Tibial artery (tissue), 4 donors: ENCODE data around the gene IWS1.

Experiments used
- DNase-seq, 2 donors: peaks; one replicate each; pipeline ENCODE4 v3.0.0-alpha.2; 2019
- H3K27ac ChIP-seq, 2 donors: fragments of 200-600 bp; sonication (generic) in 1 of 2; 1 replicate in 1 of 2; 2 replicates in 1 of 2; pipeline ENCODE4 v1.5.1; 2018 to 2019; ENCODE audit warnings: mild to moderate bottlenecking in 1 of 2
- H3K27me3 ChIP-seq, 2 donors: fragments of 200-600 bp; sonication (generic) in 1 of 2; one replicate each; pipeline versions ENCODE4 v1.5.1 to v1.6.0; 2016 to 2019
- H3K36me3 ChIP-seq, 3 donors: fragments of 200-600 bp; sonication (generic) in 2 of 3; one replicate each; pipeline ENCODE4 v1.5.1; 2016 to 2019; ENCODE audit warnings: mild to moderate bottlenecking in 2 of 3
- H3K4me1 ChIP-seq, 4 donors: fragments of 200-600 bp; sonication (generic) in 2 of 4; 1 replicate in 3 of 4; 2 replicates in 1 of 4; pipeline ENCODE4 v1.5.1; 2016 to 2019
- H3K4me3 ChIP-seq, 2 donors: fragments of 200-600 bp; sonication (generic) in 1 of 2; 1 replicate in 1 of 2; 2 replicates in 1 of 2; pipeline ENCODE4 v1.5.1; 2018 to 2019; ENCODE audit warnings: mild to moderate bottlenecking in 2 of 2
- H3K9me3 ChIP-seq, 3 donors: fragments of 200-600 bp; sonication (generic) in 1 of 3; one replicate each; pipeline ENCODE4 v1.5.1; 2016 to 2019
- CTCF ChIP-seq, 2 experiments: fragments of 200-600 bp in 1 of 2; fragments of 450-650 bp in 1 of 2; IDR thresholded peaks; one replicate each; pipeline ENCODE4 v1.5.1; 2017 to 2019; ENCODE audit warnings: antibody characterized with exemption in 2 of 2, mild to moderate bottlenecking in 1 of 2, moderate library complexity in 1 of 2
- intact Hi-C: fragments of 100-400 bp; cut with DNase I; formaldehyde crosslinking; loops from one replicate; pipeline ENCODE4 v1.15.0; 2023; ENCODE audit warnings: low total_unique reads

The IWS1 gene

GRCh38 chr2:127511917-127512316 is 14.4 kb downstream of the IWS1 start:
- Histone ChIP-seq H3K27ac (no peak overlapping the region), H3K9me3 (no peaks in the 10 kb centered on the region), H3K27me3 (no peaks in the 10 kb centered on the region), H3K36me3 (peaks cover 0 to 11% (median 9%) of the 10 kb centered on the region in 3 donors), H3K4me3 (no peak overlapping the region), H3K4me1 (peaks cover 0 to 55% (median 28%) of the 10 kb centered on the region in 4 donors)
- DNase-seq, result no peak
- no peak for TF ChIP-seq CTCF (IDR thresholded peaks at IDR 0.05)
- intact Hi-C loops, result no loop called here

GRCh38 chr2:127511090-127511695 is 15.1 kb downstream of the IWS1 start:
- DNase-seq, result no peak
- Histone ChIP-seq H3K27ac (no peak overlapping the region), H3K4me1 (peaks cover 0 to 49% (median 24%) of the 10 kb centered on the region in 4 donors), H3K36me3 (peaks cover 0 to 11% (median 9%) of the 10 kb centered on the region in 3 donors), H3K4me3 (no peak overlapping the region), H3K9me3 (no peaks in the 10 kb centered on the region), H3K27me3 (no peaks in the 10 kb centered on the region)
- intact Hi-C loops, result no loop called here
- TF ChIP-seq CTCF (IDR thresholded peaks at IDR 0.05), result no peak

DNA sequence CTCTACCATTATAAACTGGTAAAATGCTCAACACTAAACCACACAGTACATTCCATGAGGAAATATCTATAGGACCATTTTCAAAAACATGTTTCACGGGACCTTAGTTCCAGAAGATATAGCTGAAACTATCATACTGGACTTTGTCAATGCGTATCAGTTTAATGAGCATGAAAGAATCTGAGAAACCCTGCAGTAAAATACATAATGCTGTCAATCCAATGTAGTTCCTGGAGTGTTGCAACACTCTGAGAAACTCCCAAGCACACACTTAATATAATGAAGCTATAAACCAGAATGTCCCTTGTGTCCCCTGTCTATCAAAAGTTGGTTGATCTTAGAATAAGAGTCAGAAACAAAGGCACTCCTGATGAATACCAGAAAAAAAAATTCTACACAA is 16.2 kb downstream of the IWS1 start:
- DNase-seq, result no peak
- intact Hi-C loops, result no loop called here
- Histone ChIP-seq H3K4me1 (peaks cover 0 to 37% (median 20%) of the 10 kb centered on the region in 4 donors), H3K36me3 (peaks cover 4 to 16% (median 14%) of the 10 kb centered on the region in 3 donors), H3K27me3 (no peaks in the 10 kb centered on the region), H3K9me3 (no peaks in the 10 kb centered on the region), H3K27ac (peak overlapping the region in 1 of 2 donors; percentile 5), H3K4me3 (no peak overlapping the region)
- TF ChIP-seq CTCF (IDR thresholded peaks at IDR 0.05), result no peak

DNA sequence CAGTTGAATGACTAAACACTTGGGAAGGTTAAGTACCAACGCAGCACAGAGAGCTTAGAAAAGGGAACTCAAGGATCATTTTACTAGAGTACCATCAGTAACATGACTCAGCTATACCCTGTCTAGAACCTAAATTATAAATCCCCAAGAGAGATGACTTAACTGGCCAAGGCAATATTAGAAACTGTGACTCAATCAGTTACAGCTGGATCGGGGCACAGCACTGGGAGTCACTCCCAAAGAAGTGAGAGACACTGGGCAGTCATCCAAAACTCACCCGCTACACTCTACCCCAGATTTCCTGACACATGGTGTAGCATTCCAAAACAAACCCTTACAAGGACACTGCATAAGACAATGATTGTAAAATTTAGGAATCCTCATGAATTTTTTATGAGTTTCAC is 17.7 kb downstream of the IWS1 start:
- TF ChIP-seq CTCF (IDR thresholded peaks at IDR 0.05), result no peak
- Histone ChIP-seq H3K27me3 (no peaks in the 10 kb centered on the region), H3K36me3 (peaks cover 18% of the 10 kb centered on the region in 3 donors), H3K4me3 (no peak overlapping the region), H3K4me1 (peaks cover 0 to 30% (median 20%) of the 10 kb centered on the region in 4 donors), H3K9me3 (no peaks in the 10 kb centered on the region), H3K27ac (peak overlapping the region; percentile 25 to 31)
- DNase-seq, result peak; percentile 81 to 90
- intact Hi-C loops, result loop anchor here (5.0 kb wide), 1 partner anchor 129 kb away; no protein-coding TSS in a partner anchor

DNA sequence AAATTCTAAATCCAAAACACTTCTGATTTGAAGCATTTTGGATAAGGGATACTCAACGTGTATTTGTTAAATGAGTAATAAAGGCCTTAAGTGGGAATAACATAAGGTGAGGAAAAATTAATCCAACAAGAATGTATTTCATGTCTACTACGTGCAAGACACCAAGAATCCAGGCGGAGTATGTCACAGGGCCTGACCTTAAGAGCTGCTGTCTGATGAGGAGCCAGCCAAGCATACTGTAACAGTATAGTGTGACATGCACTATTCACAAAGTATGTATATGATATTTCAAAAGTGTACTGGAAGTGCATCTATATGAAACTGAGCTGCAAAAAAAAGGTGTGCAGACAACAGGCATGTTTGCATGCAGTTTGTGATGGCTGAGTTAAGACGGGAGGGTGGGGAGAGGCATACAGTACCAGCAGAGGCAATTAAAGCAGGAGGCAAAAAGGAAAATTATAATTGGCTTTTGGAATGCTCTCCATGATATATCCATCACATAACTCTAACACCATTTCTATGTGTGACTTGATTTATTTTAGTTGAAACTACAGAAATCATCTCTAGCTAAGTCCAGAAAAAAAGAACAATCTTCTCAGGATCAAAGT is 18.2 kb downstream of the IWS1 start:
- Histone ChIP-seq H3K4me1 (peaks cover 0 to 27% (median 20%) of the 10 kb centered on the region in 4 donors), H3K4me3 (no peak overlapping the region), H3K27ac (peak overlapping the region in 1 of 2 donors; percentile 25), H3K27me3 (no peaks in the 10 kb centered on the region), H3K36me3 (peaks cover 20 to 22% (median 21%) of the 10 kb centered on the region in 3 donors), H3K9me3 (no peaks in the 10 kb centered on the region)
- intact Hi-C loops, result loop anchor here (5.0 kb wide), 1 partner anchor 129 kb away; no protein-coding TSS in a partner anchor
- TF ChIP-seq CTCF (IDR thresholded peaks at IDR 0.05), result no peak
- no peak for DNase-seq
